GM20431 (cell line): ENCODE measurements around the gene RFTN2.
"Not testable (repeated sequence)": the region's sequence is repeated elsewhere in the genome, so short reads cannot be mapped to it uniquely, and the experiment has no call there.

Experiments
- in situ Hi-C: fragments of 300-500 bp; cut with MseI, MboI; formaldehyde crosslinking; loops from one replicate; pipeline ENCODE4 v1.15.0; 2020; ENCODE audit warnings: low sequenced_read_pairs; ENCODE audit not compliant: unreplicated experiment

RFTN2 gene, protein sequence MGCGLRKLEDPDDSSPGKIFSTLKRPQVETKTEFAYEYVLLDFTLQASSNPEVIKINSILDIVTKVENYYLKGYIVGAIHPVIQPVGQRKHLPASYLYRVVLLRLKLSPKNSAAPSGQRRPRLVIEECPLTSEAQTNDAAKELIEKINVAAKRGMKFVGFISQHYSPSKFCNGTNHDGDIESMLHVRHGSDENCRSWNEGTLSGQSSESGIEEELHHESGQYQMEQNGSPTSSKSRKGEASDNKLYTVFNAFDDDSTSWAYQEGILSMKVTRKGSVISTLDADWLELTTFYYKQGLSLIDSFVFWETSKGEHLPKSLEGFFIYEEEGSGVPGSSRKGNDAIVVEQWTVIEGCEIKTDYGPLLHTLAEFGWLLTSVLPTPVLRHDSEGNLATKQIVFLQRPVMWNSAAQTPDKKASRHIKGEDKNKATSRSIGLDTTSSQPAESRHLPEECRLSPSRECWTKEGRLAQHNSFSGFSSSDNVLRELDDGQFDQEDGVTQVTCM

DNA sequence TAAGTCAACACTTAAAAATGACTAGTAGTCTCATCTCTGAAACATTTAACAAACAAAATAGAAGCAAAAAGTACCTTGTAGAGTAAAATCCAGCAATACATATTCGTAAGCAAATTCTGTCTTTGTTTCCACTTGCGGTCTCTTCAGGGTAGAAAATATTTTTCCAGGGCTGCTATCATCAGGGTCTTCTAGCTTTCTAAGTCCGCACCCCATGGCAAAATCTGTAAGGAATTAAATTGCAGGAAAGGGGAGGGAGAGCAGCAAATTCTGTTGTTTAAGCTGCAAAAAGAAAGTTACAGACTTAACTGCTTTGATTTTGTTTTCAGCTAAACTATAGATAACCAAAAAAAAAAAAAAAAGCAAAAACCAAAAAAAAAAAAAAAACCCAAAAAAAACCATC, at the start of gene RFTN2:
Gene RFTN2 (minus strand): TSS at position 342 of the 400 bp plus-strand sequence. CDS start 129 bp downstream, at position 213.
- in situ Hi-C loops = no loop called here

GRCh38 chr2:197717863-197718262, 42.5 kb upstream of the RFTN2 start:
- in situ Hi-C loops = no loop called here

DNA sequence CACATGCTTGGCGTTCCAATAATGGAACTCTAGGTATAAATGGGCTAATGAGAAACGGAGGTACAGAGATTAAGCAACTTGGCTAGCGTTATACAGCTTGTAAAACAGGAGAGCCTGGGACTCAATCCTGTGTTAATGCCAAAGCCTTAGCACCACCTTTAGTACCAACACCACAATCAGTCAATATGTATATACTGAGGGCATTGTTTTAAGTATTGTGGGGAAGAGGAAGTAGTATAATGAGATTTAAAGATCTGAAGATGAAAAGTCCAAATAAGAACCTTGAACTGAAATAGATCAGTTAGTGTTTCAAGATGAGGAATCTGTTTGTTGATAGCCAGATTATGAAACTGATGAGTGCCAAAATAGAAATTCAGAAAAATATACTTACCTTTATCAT, 37.9 kb upstream of the RFTN2 start:
- in situ Hi-C loops = no loop called here

DNA sequence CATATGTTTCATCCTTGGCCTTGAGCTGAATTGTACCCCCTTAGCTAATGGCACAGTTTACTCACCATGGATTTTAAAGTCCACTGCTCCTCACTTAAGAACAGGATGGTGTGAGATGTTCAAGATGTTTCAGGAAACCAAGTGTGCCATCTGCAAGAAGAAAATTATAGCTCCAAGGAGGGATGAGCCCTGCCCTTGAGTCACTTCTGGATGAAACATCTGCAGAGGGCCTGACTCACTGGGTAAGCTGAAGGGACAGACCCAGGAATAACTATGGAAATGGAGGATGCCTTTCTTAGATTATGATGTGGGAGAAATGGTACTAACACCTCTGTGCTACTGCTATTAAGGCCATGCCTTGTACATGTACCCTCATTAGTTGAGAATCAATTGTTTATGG, 36.2 kb upstream of the RFTN2 start:
- in situ Hi-C loops = no loop called here

DNA sequence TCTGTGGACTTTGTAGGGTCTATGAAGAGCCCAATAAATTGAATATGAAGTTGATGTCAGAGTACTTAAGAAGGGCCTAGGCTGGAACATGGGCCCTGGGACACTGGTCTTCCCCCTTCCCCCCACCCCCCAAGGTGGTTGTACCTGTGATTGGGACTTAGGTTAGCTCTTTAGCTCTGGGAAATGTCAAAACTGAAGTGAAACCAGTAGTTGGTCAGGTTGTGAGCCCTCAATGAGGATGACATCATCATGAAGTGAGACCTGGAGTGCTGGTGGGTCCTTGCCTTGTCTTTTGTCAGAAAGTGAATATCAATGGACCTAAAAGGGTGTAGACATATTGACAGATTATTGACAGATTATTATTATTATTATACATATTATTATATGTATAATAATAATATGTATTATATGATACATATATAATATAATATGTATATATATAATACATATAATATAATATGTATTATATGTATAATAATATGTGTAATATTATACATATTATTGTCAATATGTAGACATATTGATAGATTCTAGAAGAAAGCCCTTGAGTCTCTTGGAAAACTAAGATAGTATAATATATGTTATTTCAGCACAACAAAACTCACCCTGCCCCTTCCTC, 35.1 kb upstream of the RFTN2 start:
- in situ Hi-C loops = no loop called here

DNA sequence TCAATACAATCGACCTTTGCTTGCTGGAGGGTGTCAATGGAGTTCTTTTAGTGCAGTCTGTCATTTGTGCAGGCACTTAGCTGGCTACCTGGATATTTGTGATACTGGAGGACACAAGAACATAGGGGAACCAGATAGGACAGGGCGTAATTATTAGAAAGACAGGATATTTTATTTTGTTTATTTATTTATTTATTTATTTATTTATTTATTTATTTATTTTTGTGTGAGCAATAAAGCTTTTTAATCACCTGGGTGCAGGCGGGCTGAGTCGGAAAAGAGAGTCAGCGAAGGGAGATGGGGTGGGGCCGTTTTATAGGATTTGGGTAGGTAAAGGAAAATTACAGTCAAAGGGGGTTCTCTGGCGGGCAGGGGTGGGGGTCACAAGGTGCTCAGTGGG, 33.8 kb upstream of the RFTN2 start:
- in situ Hi-C loops = not testable (repeated sequence)

GRCh38 chr2:197708331-197708730, 32.9 kb upstream of the RFTN2 start:
- in situ Hi-C loops = no loop called here

DNA sequence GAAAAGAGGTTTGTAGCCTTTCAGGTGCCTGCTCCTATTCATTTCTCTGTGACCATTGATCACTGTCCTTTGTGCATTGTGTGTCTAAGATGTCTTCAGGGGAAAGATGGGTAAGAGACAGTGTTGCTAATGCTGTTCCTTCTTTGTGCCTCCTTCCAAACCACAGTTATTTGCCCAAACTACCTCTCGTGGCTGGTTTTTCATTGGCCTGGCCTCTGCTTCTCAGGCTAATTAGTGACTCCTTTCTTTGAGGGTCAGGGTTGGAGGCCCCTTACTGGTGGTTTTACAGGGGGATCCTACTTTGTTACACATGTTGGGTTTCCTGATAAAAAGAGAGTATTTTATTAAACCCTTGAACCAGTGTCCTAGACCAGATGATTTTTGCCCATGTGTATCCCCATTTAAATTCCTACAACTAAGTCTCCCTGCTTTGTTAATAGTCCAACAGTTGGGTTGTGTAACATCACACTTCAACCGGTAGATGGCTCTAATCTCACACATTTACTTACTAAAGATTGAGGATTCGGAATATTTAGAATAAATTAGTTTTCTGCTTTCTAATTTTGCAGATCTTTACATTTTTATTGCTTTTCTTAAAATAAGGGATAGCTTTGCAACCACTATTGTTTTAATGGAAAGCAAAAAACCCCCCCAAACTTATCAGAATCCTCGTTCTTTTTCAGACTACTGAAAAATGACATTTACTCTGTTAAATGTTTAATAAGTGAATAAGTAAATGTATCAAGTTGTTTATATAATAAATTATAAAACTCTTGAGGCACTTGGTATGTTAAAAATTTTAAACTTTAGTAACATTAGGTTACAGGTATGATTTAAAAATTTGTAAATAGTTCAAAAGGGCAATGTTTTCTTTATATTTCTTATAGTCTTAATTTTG, 32.2 kb upstream of the RFTN2 start:
- in situ Hi-C loops = no loop called here

GRCh38 chr2:197706839-197707207, 31.4 kb upstream of the RFTN2 start:
- in situ Hi-C loops = no loop called here

DNA sequence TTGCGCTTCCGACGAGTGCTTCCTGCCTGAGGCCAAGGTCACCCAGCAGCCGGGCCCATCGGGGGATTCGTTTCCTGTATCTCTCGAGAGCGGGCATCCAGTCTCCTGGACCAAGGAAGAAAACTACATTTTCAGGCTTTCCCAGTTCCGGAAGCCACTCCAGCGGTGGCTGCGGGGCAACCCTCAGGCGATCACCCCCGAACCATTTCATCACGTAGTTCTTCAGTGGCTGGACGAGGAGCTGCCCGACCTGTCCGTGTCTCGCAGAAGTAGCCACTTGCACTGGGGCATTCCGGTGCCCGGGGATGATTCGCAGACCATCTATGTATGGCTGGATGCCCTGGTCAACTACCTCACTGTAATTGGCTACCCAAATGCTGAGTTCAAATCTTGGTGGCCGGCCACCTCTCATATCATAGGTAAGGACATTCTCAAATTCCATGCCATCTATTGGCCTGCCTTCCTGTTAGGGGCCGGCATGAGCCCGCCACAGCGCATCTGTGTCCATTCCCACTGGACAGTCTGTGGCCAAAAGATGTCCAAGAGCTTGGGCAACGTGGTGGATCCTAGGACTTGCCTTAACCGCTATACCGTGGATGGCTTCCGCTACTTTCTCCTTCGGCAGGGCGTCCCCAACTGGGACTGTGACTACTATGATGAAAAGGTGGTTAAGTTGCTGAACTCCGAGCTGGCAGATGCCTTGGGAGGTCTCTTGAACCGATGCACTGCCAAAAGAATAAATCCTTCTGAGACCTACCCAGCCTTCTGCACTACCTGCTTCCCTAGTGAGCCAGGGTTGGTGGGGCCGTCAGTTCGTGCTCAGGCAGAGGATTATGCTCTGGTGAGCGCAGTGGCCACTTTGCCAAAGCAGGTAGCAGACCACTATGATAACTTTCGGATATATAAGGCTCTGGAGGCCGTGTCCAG, 30.8 kb upstream of the RFTN2 start:
- in situ Hi-C loops = no loop called here

DNA sequence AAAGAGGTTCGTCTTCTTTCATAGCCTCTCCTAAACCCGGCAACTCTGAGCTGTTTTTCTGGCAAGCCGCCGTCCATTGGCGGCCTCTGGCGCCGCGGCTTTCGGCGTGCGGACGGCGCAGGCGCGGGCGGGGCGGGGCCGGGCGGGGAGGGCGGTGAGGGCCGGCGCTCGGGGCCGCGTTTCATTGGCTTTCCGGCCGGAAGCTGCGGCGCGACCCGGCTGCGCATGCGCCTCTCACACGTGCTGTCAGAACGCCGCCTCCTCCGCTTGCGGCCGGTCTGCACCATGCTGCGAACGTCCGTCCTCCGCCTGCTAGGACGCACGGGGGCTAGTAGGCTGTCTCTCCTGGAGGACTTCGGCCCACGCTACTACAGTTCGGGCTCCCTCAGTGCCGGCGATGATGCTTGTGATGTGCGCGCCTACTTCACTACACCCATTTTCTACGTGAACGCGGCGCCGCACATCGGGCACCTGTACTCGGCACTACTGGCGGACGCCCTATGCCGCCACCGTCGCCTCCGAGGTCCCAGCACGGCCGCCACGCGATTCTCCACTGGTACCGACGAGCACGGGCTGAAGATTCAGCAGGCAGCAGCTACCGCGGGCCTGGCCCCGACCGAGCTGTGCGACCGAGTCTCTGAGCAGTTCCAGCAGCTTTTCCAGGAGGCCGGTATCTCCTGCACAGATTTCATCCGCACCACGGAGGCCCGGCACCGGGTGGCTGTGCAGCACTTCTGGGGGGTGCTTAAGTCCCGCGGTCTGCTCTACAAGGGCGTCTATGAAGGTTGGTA, 29.9 kb upstream of the RFTN2 start, which contains the start of gene MARS2:
Gene MARS2 (plus strand): TSS at position 249 of the 791 bp plus-strand sequence. CDS start 37 bp downstream, at position 286.
- in situ Hi-C loops = no loop called here

DNA sequence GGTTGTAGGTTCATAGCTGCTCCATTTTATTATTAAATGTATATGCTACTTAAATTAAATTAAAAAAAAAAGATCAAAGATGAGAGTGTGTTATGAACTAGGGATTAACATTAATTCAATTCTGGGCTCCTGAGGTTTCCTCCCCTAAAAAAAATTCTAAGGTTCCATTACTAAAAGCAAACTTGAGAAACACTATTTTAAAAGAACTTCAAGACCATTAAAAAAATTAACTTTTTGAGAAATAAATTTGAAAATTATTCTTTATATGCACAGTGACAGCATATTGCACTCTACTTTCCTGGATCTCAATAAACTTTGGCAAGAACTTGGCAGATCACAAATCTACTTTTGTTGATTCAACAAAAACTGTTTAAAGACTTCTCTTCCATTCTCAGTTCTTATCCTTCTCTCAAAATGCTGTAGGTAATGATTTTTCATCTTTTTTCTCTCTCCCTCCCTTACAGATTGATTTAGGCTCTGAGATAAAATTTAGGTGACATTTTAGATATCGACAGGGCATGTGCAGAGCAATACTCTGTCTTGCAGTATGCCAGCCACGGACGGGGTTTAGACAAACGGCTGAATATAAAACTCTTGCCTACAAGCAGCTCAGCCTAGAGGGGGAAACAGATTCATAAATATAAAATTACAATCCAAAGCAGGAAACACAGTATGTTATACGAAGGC, 29.2 kb upstream of the RFTN2 start:
- in situ Hi-C loops = no loop called here

DNA sequence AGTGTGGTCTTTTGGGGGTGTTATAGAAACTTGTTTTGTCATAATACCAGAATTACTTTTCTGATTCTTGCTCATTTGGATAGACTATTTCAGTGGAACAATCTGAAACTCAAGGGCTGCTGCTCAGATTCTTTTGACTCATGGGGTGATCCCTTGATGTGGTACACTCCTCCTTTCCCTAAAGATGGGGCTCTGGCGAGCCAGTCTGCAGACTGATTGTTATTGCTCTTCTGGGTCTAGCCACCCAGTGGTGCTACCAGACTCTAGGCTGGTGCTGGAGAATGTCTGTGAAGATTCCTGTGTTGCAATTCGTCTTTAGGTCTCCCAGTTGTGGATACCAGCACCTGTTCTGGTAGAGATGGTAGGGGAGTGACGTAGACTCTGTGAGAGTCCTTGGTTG, 25.6 kb upstream of the RFTN2 start:
- in situ Hi-C loops = no loop called here

DNA sequence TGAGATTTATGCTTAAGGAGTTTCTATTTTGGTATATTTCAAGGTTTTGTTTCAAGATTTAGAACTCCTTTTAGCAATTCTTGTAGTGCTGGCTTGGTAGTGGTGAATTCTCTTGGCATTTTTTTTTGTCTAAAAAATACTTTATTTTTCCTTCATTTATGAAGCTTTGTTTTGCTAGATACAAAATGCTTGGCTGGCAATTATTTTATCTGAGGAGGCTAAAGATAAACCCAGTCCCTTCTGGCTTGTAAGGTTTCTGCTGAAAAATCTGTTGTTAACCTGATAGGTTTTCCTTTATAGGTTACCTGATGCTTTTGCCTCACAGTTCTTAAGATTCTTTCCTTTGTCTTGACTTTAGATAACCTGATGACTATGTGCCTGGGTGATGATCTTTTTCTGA, 24.3 kb upstream of the RFTN2 start:
- in situ Hi-C loops = not testable (repeated sequence)

DNA sequence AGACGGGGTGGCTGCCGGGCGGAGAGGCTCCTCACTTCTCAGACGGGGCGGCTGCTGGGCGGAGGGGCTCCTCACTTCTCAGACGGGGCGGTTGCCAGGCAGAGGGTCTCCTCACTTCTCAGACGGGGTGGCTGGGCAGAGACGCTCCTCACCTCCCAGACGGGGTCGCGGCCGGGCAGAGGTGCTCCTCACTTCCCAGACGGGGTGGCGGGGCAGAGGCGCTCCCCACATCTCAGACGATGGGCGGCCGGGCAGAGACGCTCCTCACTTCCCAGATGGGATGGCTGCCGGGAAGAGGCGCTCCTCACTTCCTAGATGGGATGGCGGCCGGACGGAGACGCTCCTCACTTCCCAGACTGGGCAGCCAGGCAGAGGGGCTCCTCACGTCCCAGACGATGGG, 21.2 kb upstream of the RFTN2 start:
- in situ Hi-C loops = not testable (repeated sequence)

GRCh38 chr2:197695971-197696370, 20.6 kb upstream of the RFTN2 start:
- in situ Hi-C loops = not testable (repeated sequence)

DNA sequence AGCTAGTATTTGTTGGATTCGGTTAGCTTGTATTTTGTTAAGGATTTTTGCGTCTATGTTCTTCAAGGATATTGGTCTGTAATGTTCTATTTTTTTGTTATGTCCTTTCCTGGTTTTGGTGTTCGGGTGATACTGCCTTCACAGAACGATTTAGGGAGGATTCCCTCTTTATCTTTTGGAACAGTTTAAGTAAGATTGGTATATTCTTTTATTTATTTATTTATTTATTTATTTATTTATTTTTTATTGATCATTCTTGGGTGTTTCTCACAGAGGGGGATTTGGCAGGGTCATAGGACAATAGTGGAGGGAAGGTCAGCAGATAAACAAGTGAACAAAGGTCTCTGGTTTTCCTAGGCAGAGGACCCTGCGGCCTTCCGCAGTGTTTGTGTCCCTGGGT, 19.8 kb upstream of the RFTN2 start:
- in situ Hi-C loops = not testable (repeated sequence)

- in situ Hi-C loops = no loop called here
These were observed 2.1 kb upstream of the RFTN2 start for GRCh38 chr2:197677483-197677882.
